ENCODE data around the gene LRP10.

Gene LRP10

DNA sequence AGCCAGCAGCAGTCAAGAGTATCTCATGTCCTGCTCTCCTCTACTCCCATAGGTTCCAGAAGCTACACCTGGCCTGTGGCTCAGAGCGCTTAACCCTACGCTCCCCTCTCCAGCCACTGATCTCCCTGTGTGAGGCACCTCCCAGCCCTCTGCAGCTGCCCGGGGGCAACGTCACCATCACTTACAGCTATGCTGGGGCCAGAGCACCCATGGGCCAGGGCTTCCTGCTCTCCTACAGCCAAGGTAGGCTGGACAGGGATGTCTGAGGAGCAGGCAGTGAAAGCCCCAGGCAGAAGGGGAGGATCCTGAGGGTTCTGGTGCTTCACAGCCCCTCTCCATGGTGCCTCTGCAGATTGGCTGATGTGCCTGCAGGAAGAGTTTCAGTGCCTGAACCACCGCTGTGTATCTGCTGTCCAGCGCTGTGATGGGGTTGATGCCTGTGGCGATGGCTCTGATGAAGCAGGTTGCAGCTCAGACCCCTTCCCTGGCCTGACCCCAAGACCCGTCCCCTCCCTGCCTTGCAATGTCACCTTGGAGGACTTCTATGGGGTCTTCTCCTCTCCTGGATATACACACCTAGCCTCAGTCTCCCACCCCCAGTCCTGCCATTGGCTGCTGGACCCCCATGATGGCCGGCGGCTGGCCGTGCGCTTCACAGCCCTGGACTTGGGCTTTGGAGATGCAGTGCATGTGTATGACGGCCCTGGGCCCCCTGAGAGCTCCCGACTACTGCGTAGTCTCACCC lies 3.6 kb downstream of the LRP10 start:
- H3K4me3 ChIP-seq (ENCODE audit: low read depth, low read length) = no peak overlapping the region
- TF ChIP-seq, protein P1, sequence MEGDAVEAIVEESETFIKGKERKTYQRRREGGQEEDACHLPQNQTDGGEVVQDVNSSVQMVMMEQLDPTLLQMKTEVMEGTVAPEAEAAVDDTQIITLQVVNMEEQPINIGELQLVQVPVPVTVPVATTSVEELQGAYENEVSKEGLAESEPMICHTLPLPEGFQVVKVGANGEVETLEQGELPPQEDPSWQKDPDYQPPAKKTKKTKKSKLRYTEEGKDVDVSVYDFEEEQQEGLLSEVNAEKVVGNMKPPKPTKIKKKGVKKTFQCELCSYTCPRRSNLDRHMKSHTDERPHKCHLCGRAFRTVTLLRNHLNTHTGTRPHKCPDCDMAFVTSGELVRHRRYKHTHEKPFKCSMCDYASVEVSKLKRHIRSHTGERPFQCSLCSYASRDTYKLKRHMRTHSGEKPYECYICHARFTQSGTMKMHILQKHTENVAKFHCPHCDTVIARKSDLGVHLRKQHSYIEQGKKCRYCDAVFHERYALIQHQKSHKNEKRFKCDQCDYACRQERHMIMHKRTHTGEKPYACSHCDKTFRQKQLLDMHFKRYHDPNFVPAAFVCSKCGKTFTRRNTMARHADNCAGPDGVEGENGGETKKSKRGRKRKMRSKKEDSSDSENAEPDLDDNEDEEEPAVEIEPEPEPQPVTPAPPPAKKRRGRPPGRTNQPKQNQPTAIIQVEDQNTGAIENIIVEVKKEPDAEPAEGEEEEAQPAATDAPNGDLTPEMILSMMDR (IDR thresholded peaks at IDR 0.05; ENCODE audit: low read depth, low read length, missing control alignments) = no peak
- DNase-seq (ENCODE audit: low read depth) = no peak
- in situ Hi-C loops (cut with HindIII; ENCODE audit: low sequenced_read_pairs) = no loop called here

DNA sequence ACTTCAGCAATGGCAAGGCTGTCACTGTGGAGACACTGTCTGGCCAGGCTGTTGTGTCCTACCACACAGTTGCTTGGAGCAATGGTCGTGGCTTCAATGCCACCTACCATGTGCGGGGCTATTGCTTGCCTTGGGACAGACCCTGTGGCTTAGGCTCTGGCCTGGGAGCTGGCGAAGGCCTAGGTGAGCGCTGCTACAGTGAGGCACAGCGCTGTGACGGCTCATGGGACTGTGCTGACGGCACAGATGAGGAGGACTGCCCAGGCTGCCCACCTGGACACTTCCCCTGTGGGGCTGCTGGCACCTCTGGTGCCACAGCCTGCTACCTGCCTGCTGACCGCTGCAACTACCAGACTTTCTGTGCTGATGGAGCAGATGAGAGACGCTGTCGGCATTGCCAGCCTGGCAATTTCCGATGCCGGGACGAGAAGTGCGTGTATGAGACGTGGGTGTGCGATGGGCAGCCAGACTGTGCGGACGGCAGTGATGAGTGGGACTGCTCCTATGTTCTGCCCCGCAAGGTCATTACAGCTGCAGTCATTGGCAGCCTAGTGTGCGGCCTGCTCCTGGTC lies 4.3 kb downstream of the LRP10 start:
- TF ChIP-seq, protein P1 (IDR thresholded peaks at IDR 0.05; ENCODE audit: low read depth, low read length, missing control alignments) = no peak
- no peak overlapping the region for H3K4me3 ChIP-seq (ENCODE audit: low read depth, low read length)
- in situ Hi-C loops (cut with HindIII; ENCODE audit: low sequenced_read_pairs) = no loop called here
- DNase-seq (ENCODE audit: low read depth) = no peak

DNA sequence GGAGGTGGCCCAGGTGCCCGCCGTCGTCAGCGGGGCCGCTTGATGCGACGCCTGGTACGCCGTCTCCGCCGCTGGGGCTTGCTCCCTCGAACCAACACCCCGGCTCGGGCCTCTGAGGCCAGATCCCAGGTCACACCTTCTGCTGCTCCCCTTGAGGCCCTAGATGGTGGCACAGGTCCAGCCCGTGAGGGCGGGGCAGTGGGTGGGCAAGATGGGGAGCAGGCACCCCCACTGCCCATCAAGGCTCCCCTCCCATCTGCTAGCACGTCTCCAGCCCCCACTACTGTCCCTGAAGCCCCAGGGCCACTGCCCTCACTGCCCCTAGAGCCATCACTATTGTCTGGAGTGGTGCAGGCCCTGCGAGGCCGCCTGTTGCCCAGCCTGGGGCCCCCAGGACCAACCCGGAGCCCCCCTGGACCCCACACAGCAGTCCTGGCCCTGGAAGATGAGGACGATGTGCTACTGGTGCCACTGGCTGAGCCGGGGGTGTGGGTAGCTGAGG lies 5.5 kb downstream of the LRP10 start:
- TF ChIP-seq, protein P1 (IDR thresholded peaks at IDR 0.05; ENCODE audit: low read depth, low read length, missing control alignments) = no peak
- DNase-seq (ENCODE audit: low read depth) = no peak
- in situ Hi-C loops (cut with HindIII; ENCODE audit: low sequenced_read_pairs) = no loop called here
- no peak overlapping the region for H3K4me3 ChIP-seq (ENCODE audit: low read depth, low read length)

DNA sequence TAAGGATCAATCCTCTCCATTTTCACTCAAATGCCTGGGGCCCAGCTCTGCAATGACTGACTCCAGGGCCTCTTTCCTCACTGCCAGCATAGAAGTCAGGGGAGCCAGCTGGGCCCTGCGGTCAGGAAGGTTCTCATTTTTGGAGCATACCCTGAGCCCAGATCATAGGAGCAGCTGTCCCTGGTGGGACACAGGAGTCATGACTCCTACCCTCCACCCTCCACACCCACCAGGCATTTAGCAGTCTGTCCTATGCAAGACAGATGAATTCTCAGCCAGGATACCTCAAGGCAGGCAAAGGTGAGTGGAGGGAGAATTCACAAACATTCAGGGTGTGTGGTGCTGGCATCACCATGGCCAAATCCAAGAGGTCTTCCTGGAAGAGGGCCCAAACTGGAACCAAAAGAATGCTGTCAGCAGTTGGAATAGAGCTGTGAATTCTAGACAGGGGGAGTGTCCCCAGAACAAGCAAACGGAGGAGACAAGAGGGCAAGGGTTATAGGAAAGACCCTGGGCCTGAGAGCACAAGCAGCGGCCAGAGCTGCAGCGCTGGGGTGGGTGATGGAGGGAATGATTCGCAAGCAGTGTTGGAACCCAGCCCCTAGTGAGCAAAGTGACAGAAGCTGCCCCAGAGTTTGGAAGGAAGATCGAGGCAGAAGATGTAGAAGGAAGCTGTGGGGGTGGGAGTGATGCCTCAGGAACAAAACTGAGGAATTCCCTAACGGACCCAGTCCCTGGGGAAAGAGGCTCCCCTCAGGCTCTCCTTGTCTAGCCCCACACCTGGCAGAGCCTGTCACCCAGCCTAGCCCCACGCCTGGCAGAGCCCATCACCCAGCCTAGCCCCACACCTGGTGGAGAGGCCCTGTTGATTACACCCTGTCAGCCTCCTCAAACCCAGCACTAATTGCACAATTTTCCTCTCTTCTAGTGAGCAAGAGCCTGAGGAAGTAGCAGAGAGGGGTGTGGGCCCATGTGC lies 7.0 kb downstream of the LRP10 start:
- in situ Hi-C loops (cut with HindIII; ENCODE audit: low sequenced_read_pairs) = no loop called here
- no peak for DNase-seq (ENCODE audit: low read depth)
- TF ChIP-seq, protein P1 (IDR thresholded peaks at IDR 0.05; ENCODE audit: low read depth, low read length, missing control alignments) = no peak
- H3K4me3 ChIP-seq (ENCODE audit: low read depth, low read length) = no peak overlapping the region

DNA sequence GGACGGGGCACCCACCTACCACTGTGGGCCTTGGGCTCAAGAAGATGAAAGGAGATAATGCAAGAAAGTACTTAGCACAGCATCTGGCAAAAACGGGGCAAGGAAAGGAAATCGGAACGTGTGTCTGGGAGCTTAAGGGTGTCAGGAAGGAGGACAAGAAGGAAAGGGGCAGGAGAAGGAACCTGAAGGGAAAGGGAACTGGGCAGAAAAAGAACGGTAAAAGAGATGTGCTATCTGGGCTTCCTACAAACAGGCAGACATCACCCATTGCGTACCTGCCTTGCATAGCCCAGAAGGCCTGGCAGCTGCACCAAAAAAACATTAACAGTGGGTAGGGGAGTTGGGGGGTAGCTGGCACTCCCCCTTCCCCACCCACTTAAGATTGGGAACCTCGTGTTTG lies 10.5 kb downstream of the LRP10 start:
- TF ChIP-seq, protein P1 (IDR thresholded peaks at IDR 0.05; ENCODE audit: low read depth, low read length, missing control alignments) = no peak
- in situ Hi-C loops (cut with HindIII; ENCODE audit: low sequenced_read_pairs) = no loop called here
- H3K4me3 ChIP-seq (ENCODE audit: low read depth, low read length) = no peak overlapping the region
- no peak for DNase-seq (ENCODE audit: low read depth)

DNA sequence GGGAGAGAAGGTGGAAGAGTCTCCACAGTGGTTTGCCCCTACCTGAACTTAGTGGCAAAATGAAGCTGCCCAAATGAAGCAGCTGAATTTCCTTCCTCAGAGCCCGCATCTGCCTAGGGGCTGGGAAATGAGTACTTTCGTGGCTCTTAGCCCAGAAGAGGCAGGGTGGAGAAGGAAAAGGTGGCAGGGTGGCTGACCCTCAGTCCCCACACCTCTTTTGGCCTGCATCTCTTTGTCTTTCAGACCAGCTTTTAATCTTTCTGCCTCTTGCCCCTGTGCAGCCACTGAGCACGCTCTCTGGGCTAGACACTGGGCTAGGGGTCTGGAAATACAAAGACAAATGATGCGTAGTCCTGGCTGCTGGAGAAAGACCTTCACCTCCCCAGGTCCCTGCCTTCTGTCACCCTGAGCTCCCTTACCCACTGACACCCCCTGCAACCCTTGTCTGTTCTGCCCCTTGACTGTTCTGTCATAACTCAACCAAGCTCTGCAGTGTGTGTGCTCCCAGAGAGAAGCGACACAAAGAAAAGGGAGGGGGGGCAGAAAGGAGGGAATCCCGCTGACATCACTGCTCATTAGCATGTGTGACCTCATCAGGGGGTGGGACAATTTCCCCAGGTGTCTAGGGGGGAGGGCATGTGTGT lies 11.1 kb downstream of the LRP10 start:
- H3K4me3 ChIP-seq (ENCODE audit: low read depth, low read length) = no peak overlapping the region
- no peak for DNase-seq (ENCODE audit: low read depth)
- in situ Hi-C loops (cut with HindIII; ENCODE audit: low sequenced_read_pairs) = no loop called here
- TF ChIP-seq, protein P1 (IDR thresholded peaks at IDR 0.05; ENCODE audit: low read depth, low read length, missing control alignments) = no peak
